GM10266 (cell line): ENCODE measurements around the gene CEND1.

Source experiments
- DNase-seq: peaks from one replicate; pipeline ENCODE4 v3.0.0; 2012; ENCODE audit errors: extremely low spot score
- CTCF ChIP-seq: IDR thresholded peaks from 2 replicates; pipeline ENCODE4 v1.5.1; 2012; ENCODE audit warnings: mild to moderate bottlenecking, low read depth; ENCODE audit not compliant: control insufficient read depth, insufficient read depth; ENCODE audit errors: missing control alignments

The CEND1 gene

GRCh38 chr11:830295-831117 lies 40.6 kb upstream of the CEND1 start:
- TF ChIP-seq CTCF = no peak
- DNase-seq = peak; percentile 90

- TF ChIP-seq CTCF = no peak
- no peak for DNase-seq
Observed at GRCh38 chr11:829847-830294, 40.0 kb upstream of the CEND1 start.

GRCh38 chr11:829176-829846 lies 39.4 kb upstream of the CEND1 start:
- TF ChIP-seq CTCF = no peak
- no peak for DNase-seq

- no peak for TF ChIP-seq CTCF
- DNase-seq = no peak
Observed at GRCh38 chr11:828506-829175, 38.8 kb upstream of the CEND1 start.

- DNase-seq = no peak
- no peak for TF ChIP-seq CTCF
Observed at GRCh38 chr11:827897-828192, 38.0 kb upstream of the CEND1 start, which contains the start of gene CRACR2B. CRACR2B (plus strand) TSS chr11:827919; CDS start chr11:828608, 689 bp downstream.

- DNase-seq = peak; percentile 87
- TF ChIP-seq CTCF = no peak
Observed at GRCh38 chr11:827146-827896, 37.4 kb upstream of the CEND1 start.

GRCh38 chr11:826836-827145 lies 36.9 kb upstream of the CEND1 start:
- no peak for DNase-seq
- no peak for TF ChIP-seq CTCF
